Measurements from ENCODE around the gene GKAP1. TPM values are rescaled to one million over a fixed set of nuclear protein-coding genes. Genes with fewer than 3 reads are reported as not detected.

GKAP1 gene
- total RNA-seq, 1 donor from 2014 or later: 3.5 TPM

GRCh38 chr9:83715794-83716193 is 101.8 kb downstream of the GKAP1 start:
- no peak overlapping the region for H3K27ac Mint-ChIP-seq (ENCODE audit: unreplicated experiment)
- no peak overlapping the region for H3K4me3 Mint-ChIP-seq (ENCODE audit: unreplicated experiment)
- H3K9me3 Mint-ChIP-seq (ENCODE audit: unreplicated experiment): no peaks in the 10 kb centered on the region
- no peak for TF ChIP-seq CTCF (IDR thresholded peaks at IDR 0.05; ENCODE audit: unreplicated experiment)
- H3K4me1 Mint-ChIP-seq (ENCODE audit: unreplicated experiment): no peaks in the 10 kb centered on the region
- H3K36me3 Mint-ChIP-seq (ENCODE audit: low read depth, unreplicated experiment): peaks cover 3% of the 10 kb centered on the region
- no peak for DNase-seq (ENCODE audit: low spot score)
- no peaks in the 10 kb centered on the region for H3K27me3 Mint-ChIP-seq (ENCODE audit: unreplicated experiment)

DNA sequence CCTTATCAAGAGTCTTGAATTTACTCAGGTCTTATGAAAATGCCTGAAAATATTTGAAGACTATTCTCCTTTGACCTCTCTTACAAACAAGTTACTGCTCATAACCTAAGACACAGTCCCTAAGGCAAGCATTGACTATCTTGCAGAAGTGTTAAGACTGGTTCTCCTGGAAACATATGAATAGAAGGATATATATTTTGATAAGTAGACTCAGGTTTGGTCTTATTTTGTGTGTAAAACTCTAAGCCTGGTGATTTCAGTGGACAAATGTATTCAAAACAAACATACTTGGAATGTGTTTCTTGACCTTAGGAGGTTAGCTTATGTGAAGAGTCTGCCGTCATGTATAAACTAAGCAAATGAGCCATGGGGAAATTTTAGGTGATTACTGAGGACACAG is 102.3 kb downstream of the GKAP1 start:
- no peak for DNase-seq (ENCODE audit: low spot score)
- Mint-ChIP-seq H3K36me3 (ENCODE audit: low read depth, unreplicated experiment) (peaks cover 3% of the 10 kb centered on the region), H3K27ac (ENCODE audit: unreplicated experiment) (no peak overlapping the region), H3K9me3 (ENCODE audit: unreplicated experiment) (no peaks in the 10 kb centered on the region), H3K27me3 (ENCODE audit: unreplicated experiment) (no peaks in the 10 kb centered on the region), H3K4me1 (ENCODE audit: unreplicated experiment) (no peaks in the 10 kb centered on the region), H3K4me3 (ENCODE audit: unreplicated experiment) (no peak overlapping the region)
- no peak for TF ChIP-seq CTCF (IDR thresholded peaks at IDR 0.05; ENCODE audit: unreplicated experiment)

DNA sequence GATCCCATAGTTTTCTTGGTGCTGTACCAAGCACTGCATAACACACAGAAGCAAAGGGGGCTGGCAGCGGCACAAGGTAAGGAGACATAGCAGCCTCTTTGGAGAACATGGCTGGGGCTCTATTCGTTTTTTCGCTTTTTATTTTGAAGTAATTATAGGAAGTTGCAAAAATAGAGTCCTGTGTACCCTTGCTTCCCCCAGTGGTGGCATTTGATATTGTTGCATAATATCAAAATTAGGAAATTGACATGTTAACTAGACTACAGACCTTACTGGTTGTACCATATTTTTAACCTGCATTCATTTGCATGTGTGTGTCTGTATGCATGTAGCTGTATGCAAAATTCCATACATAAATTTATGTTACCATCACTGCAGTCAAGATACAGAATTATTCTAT is 103.2 kb downstream of the GKAP1 start:
- no peak overlapping the region for H3K4me3 Mint-ChIP-seq (ENCODE audit: unreplicated experiment)
- no peak overlapping the region for H3K27ac Mint-ChIP-seq (ENCODE audit: unreplicated experiment)
- H3K36me3 Mint-ChIP-seq (ENCODE audit: low read depth, unreplicated experiment): peaks cover 3% of the 10 kb centered on the region
- TF ChIP-seq CTCF (IDR thresholded peaks at IDR 0.05; ENCODE audit: unreplicated experiment): peak; percentile 47
- peaks cover 7% of the 10 kb centered on the region for H3K27me3 Mint-ChIP-seq (ENCODE audit: unreplicated experiment)
- no peaks in the 10 kb centered on the region for H3K9me3 Mint-ChIP-seq (ENCODE audit: unreplicated experiment)
- peaks cover 3% of the 10 kb centered on the region for H3K4me1 Mint-ChIP-seq (ENCODE audit: unreplicated experiment)
- DNase-seq (ENCODE audit: low spot score): no peak

GRCh38 chr9:83708515-83709158 is 108.9 kb downstream of the GKAP1 start:
- Mint-ChIP-seq H3K4me3 (ENCODE audit: unreplicated experiment) (peak overlapping the region; percentile 94), H3K9me3 (ENCODE audit: unreplicated experiment) (no peaks in the 10 kb centered on the region), H3K4me1 (ENCODE audit: unreplicated experiment) (peaks cover 31% of the 10 kb centered on the region), H3K36me3 (ENCODE audit: low read depth, unreplicated experiment) (peaks cover 12% of the 10 kb centered on the region), H3K27me3 (ENCODE audit: unreplicated experiment) (peaks cover 22% of the 10 kb centered on the region), H3K27ac (ENCODE audit: unreplicated experiment) (peak overlapping the region; percentile 99)
- DNase-seq (ENCODE audit: low spot score): peak; percentile 40
- TF ChIP-seq CTCF (IDR thresholded peaks at IDR 0.05; ENCODE audit: unreplicated experiment): no peak

- Mint-ChIP-seq H3K27ac (ENCODE audit: unreplicated experiment) (peak within 1 kb of the TSS; percentile 99), H3K36me3 (ENCODE audit: low read depth, unreplicated experiment) (peaks cover 12% of the 10 kb centered on the region), H3K4me1 (ENCODE audit: unreplicated experiment) (peaks cover 31% of the 10 kb centered on the region), H3K4me3 (ENCODE audit: unreplicated experiment) (peak within 1 kb of the TSS; percentile 94), H3K27me3 (ENCODE audit: unreplicated experiment) (peaks cover 22% of the 10 kb centered on the region), H3K9me3 (ENCODE audit: unreplicated experiment) (no peaks in the 10 kb centered on the region)
- DNase-seq (ENCODE audit: low spot score): peak; percentile 84
- TF ChIP-seq CTCF (IDR thresholded peaks at IDR 0.05; ENCODE audit: unreplicated experiment): no peak
Observed at GRCh38 chr9:83707768-83708514, 109.6 kb downstream of the GKAP1 start, which contains the start of gene UBQLN1. Gene UBQLN1, minus strand, starts transcription at chr9:83707958. Its CDS starts 279 bp downstream, at chr9:83707679.
